ENCODE data around the gene SMARCD1. TPM values are rescaled to one million over a fixed set of nuclear protein-coding genes. Genes with fewer than 3 reads are reported as not detected.

SMARCD1 gene
- polyA plus RNA-seq, 4 donors = 18.1 to 54.1 (median 20.7) TPM

Other genes with a start within 250 kb of the SMARCD1 start
- 1 to 10 TPM; 2.4 to 5.3 (median 3.1) TPM for gene BCDIN3D, start 242.2 kb upstream of the SMARCD1 start, polyA plus RNA-seq
- gene FAIM2, start 181.4 kb upstream of the SMARCD1 start, polyA plus RNA-seq = 10 to 100 TPM in 1 of 4 donors, 1 to 10 TPM in 1, not detected in 2; 2.2 to 13.5 TPM
- gene AQP2, start 134.6 kb upstream of the SMARCD1 start, polyA plus RNA-seq = under 1 TPM in 1 of 4 donors, not detected in 3; 0.04 TPM
- gene AQP5, start 123.5 kb upstream of the SMARCD1 start, polyA plus RNA-seq = under 1 TPM in 2 of 4 donors, not detected in 2; 0.12 TPM
- under 1 TPM in 2 of 4 donors, not detected in 2; 0.09 to 0.31 TPM for gene AQP6, start 112.4 kb upstream of the SMARCD1 start, polyA plus RNA-seq
- gene RACGAP1, start 59.8 kb upstream of the SMARCD1 start, polyA plus RNA-seq = 10 to 100 TPM in 2 of 4 donors, 1 to 10 TPM in 2; 3.5 to 25.9 (median 14.4) TPM
- gene ASIC1, start 27.7 kb upstream of the SMARCD1 start, polyA plus RNA-seq = 1 to 10 TPM in 1 of 4 donors, under 1 TPM in 2, not detected in 1; 0.81 to 2.2 (median 0.85) TPM
- gene GPD1, start 18.7 kb downstream of the SMARCD1 start, polyA plus RNA-seq = 100 to 1,000 TPM in 3 of 4 donors, 10 to 100 TPM in 1; 97.1 to 198 (median 157) TPM
- gene COX14, start 26.9 kb downstream of the SMARCD1 start, polyA plus RNA-seq = 100 to 1,000 TPM in 3 of 4 donors, 10 to 100 TPM in 1; 61.9 to 236 (median 158) TPM
- 10 to 100 TPM; 10.1 to 29.2 (median 18.9) TPM for gene CERS5, start 82.0 kb downstream of the SMARCD1 start, polyA plus RNA-seq
- 100 to 1,000 TPM in 3 of 4 donors, 10 to 100 TPM in 1; 89.7 to 219 (median 114) TPM for gene LIMA1, start 198.2 kb downstream of the SMARCD1 start, polyA plus RNA-seq